SH-SY5Y (cell line): ENCODE measurements around the gene RNFT2.

Experiments
- GATA2 ChIP-seq: IDR thresholded peaks from 2 replicates; pipeline ENCODE4 v1.6.1; 2011; ENCODE audit warnings: mild to moderate bottlenecking, low read depth, low read length
- GATA3 ChIP-seq: IDR thresholded peaks from 2 replicates; pipeline ENCODE4 v1.6.1; 2011; ENCODE audit warnings: low read depth, mild to moderate bottlenecking, low read length, moderate library complexity

DNA sequence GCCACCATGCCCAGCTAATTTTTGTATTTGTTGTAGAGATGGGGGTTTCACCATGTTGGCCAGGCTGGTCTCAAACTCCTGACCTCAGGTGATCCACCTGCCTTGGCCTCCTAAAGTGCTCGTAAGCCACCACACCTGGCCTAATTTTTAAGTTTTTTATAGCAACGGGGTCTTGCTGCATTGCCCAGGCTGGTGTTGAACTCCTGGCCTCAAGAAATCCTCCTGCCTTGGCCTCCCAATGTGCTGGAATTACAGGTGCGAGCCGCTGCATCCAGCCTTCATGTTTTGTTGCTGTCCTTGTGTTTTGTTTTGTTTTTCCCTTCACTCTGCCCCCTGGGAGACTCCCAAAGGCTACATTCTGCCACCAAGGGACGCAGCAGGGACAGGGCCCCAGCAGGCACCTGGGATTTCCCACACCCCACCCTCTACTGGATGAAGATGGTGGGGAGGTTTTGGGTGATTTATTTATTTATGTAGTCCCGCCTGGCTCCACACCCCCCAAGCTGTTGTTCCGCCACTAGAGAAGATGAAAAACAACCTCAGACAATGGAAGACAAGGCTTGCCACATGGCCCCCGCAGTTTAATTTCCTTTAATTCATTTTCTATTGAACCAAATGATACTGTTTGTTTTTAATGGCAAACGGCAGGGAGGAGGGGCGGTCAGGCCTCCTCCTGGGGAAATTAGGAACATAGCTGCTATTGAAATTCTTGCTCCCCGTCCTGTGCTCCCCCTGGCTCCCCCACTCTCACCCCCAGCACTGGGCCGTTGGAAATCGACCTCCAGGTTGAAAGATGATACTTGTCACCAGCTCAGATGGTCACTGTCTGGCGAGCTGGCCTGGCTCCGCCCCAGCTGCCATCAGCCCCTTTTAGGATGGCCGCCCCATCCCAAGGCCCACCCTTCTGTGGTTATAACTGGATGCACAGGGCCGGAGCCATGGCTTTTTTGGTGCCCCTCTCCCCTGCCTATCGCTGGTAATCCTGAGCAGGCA lies 70.3 kb downstream of the RNFT2 start:
- no peak for TF ChIP-seq GATA2
- no peak for TF ChIP-seq GATA3
